GM12873 (cell line): ENCODE data around the gene CCNG1.

ENCODE experiments used
- CTCF ChIP-seq: IDR thresholded peaks from 2 replicates; pipeline ENCODE4 v1.5.1; 2012; ENCODE audit warnings: low read depth, mild to moderate bottlenecking, moderate library complexity, low read length, control low read depth; ENCODE audit not compliant: insufficient read depth; ENCODE audit errors: missing control alignments

CCNG1 gene

DNA sequence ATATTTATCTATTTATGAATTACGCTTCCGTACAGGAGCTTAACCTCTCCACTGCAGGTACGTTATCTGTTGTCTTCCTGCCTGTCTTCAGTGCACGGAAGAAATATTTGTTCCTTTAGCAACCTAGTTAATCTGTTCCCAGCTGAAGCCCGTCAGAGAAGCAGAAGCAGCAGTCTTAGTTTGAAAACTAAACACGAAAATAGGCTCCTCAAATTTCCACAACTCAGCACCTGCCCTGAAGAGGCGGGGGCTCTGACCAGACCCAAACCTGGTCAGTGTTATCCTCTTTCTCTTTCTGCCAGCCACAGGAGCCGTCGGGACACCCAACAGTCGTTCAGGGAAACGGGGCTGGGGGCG is 22.0 kb downstream of the CCNG1 start:
- no peak for TF ChIP-seq CTCF

DNA sequence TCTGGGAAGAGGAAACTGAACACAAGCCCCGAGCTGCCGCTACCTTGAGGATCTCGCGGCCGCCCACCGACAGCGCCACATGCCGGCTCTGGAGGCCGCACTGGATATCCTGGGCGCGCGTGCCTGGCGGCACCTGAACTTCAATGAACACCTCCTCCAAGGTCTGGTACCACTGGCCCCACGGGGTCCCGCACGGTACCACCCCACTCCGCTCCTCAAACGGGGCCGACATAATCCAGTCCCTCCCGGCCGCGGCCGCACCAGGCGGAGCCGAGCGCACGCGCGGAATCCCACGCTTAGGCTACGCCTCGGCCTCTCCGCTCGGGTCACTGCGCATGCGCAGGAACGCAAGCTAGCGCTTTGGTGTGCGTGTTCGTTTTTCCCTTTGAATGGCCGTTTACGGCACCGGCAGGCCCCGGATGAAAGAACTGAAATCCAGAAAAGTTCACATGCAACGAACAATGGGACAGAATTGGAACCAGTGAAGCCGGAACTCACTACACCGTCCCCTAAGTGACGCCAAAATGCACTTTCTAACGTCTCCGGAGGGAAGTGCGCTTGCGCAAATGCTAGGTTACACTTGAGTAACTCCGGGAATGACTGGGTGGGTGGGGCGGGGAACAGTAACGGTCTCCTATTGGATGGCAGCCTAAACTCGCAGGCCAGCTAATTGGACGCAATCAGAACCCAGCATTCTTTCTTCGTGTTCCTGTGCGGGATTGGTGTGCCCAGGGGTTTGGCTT is 22.6 kb downstream of the CCNG1 start, which contains the start of gene NUDCD2:
TSS of gene NUDCD2 (minus strand) at position 284 of the 743 bp plus-strand sequence. CDS start at position 232, 52 bp downstream.
- TF ChIP-seq CTCF = peak; percentile 25

DNA sequence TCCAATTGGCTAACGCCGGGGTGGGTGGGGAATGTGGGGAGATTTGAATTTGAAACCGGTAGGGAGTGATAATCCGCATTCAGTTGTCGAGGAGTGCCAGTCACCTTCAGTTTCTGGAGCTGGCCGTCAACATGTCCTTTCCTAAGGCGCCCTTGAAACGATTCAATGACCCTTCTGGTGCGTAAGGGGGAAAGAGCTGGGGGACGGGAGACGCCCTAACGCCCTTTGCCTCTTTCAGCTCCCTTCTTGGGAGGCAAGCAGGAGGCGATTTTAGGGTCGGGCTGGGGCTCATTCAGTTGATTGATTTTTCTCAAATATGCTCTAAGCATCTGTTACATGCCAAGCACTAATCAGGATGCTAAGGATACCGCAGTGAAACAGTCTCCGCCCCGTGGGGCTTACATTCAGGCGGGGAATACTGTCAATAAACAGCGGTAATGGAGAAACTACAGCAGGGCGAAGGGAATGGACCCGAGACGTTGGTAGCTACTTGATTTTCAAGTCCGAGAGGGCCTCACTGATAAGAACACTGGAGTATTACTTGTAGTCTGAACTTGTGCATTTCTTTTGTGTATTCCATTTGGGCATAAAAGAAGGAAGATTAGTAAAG is 23.3 kb downstream of the CCNG1 start, which contains the start of gene HMMR:
TSS of gene HMMR (plus strand) at position 71 of the 610 bp plus-strand sequence. CDS start at position 132, 61 bp downstream.
- no peak for TF ChIP-seq CTCF

DNA sequence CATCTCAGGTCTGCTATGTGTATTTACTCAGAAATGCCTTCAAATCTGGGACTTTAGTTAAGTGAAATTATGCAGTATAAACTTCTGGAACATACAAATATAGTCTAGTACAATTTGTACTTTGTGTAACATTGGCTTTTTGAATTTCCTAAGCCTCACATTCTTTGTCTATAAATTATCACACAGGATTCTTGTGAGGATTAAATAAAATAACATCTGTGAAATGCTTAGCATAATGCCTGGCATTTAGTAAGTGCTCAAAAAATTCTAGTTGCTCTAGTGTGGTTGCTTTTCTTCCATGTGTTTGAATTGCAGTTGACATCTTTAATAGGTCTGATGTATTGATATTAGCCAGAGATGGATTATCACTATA is 25.7 kb downstream of the CCNG1 start:
- no peak for TF ChIP-seq CTCF

DNA sequence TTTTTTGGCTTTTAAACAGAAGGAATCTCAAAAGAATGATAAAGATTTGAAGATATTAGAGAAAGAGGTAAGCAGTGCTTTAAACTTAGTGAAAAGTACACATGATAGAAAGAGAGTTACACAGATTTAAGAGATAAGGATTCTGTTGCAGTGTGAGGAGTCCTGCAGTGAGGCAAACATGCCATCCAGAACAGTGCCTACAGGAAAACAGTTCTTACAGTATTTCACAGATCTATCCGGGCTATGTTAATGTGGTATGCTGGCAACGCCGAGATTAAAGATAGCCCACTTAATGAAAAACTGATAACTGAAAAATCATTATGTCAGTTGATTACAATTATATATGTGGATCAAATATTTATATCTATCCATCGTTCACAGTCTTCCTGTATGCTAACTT is 30.3 kb downstream of the CCNG1 start:
- no peak for TF ChIP-seq CTCF

- no peak for TF ChIP-seq CTCF
Measured at GRCh38 chr5:163473635-163474243, 36.3 kb downstream of the CCNG1 start.

- TF ChIP-seq CTCF = no peak
Measured at GRCh38 chr5:163475411-163475810, 38.0 kb downstream of the CCNG1 start.
